ENCODE data around the gene PODXL2. TPM values are rescaled to one million over a fixed set of nuclear protein-coding genes. Genes with fewer than 3 reads are reported as not detected.

PODXL2 gene
- polyA plus RNA-seq (ENCODE audit: insufficient read length): 44.6 TPM
- long read RNA-seq, donor 1, transcript PODXL2-201 (8 exons, 2,186 nt): major isoform, 25 of 41 reads
- long read RNA-seq, donor 1, partial matches to known transcripts: 16 of 41 reads
- long read RNA-seq, donor 1, other reads (novel, unspliced or antisense): 0 of 41 reads
- long read RNA-seq, donor 2, transcript PODXL2-201 (8 exons, 2,186 nt): major isoform, 14 of 19 reads
- long read RNA-seq, donor 2, partial matches to known transcripts: 5 of 19 reads
- long read RNA-seq, donor 2, other reads (novel, unspliced or antisense): 0 of 19 reads
- long read RNA-seq, donor 3, transcript PODXL2-201 (8 exons, 2,186 nt): major isoform, 8 of 14 reads
- long read RNA-seq, donor 3, partial matches to known transcripts: 6 of 14 reads
- long read RNA-seq, donor 3, other reads (novel, unspliced or antisense): 0 of 14 reads
- long read RNA-seq, donor 4, partial matches to known transcripts: 0 of 1 reads
- long read RNA-seq, donor 4, other reads (novel, unspliced or antisense): 0 of 1 reads
- long read RNA-seq, donor 5, transcript PODXL2-201 (8 exons, 2,186 nt): major isoform, 41 of 46 reads
- long read RNA-seq, donor 5, partial matches to known transcripts: 5 of 46 reads
- long read RNA-seq, donor 5, other reads (novel, unspliced or antisense): 0 of 46 reads
- long read RNA-seq, donor 6, transcript PODXL2-201 (8 exons, 2,186 nt): major isoform, 38 of 56 reads
- long read RNA-seq, donor 6, partial matches to known transcripts: 13 of 56 reads
- long read RNA-seq, donor 6, other reads (novel, unspliced or antisense): 5 of 56 reads
- long read RNA-seq, donor 7, transcript PODXL2-201 (8 exons, 2,186 nt): major isoform, 40 of 46 reads
- long read RNA-seq, donor 7, partial matches to known transcripts: 6 of 46 reads
- long read RNA-seq, donor 7, other reads (novel, unspliced or antisense): 0 of 46 reads
- long read RNA-seq, donor 8, transcript PODXL2-201 (8 exons, 2,186 nt): major isoform, 10 of 15 reads
- long read RNA-seq, donor 8, partial matches to known transcripts: 5 of 15 reads
- long read RNA-seq, donor 8, other reads (novel, unspliced or antisense): 0 of 15 reads

GRCh38 chr3:127628788-127629466, at the start of gene PODXL2:
Gene PODXL2, plus strand, starts transcription at chr3:127629185. Its CDS starts 35 bp downstream, at chr3:127629220.
- no peak for DNase-seq

- DNase-seq: no peak
These were observed 48.5 kb upstream of the PODXL2 start for GRCh38 chr3:127580327-127581060.

- DNase-seq: no peak
These were observed 44.3 kb upstream of the PODXL2 start for GRCh38 chr3:127584734-127585133.

- DNase-seq: no peak
These were observed 43.7 kb upstream of the PODXL2 start for GRCh38 chr3:127585163-127585812.

- DNase-seq: no peak
These were observed 43.1 kb upstream of the PODXL2 start for GRCh38 chr3:127585813-127586413.

- no peak for DNase-seq
These were observed 41.1 kb upstream of the PODXL2 start for GRCh38 chr3:127587876-127588275.

- DNase-seq: no peak
These were observed 40.0 kb upstream of the PODXL2 start for GRCh38 chr3:127588806-127589577.

GRCh38 chr3:127589600-127590281, 39.2 kb upstream of the PODXL2 start:
- no peak for DNase-seq

GRCh38 chr3:127590282-127590592, 38.7 kb upstream of the PODXL2 start:
- DNase-seq: no peak

GRCh38 chr3:127590593-127591465, 38.2 kb upstream of the PODXL2 start, which contains the start of gene TPRA1:
Gene TPRA1, minus strand, starts transcription at chr3:127590733. Its CDS starts 10,587 bp downstream, at chr3:127580146.
- DNase-seq: peak; percentile 98

GRCh38 chr3:127593178-127593577, 35.8 kb upstream of the PODXL2 start:
- DNase-seq: no peak

GRCh38 chr3:127595303-127595702, 33.7 kb upstream of the PODXL2 start:
- DNase-seq: no peak

GRCh38 chr3:127597020-127597771, 31.8 kb upstream of the PODXL2 start:
- DNase-seq: no peak

- DNase-seq: no peak
These were observed 30.0 kb upstream of the PODXL2 start for GRCh38 chr3:127598841-127599570.

GRCh38 chr3:127600749-127601456, 28.1 kb upstream of the PODXL2 start:
- DNase-seq: no peak

- no peak for DNase-seq
These were observed 24.9 kb upstream of the PODXL2 start for GRCh38 chr3:127604035-127604434.

All from left kidney (tissue), 8 donors.